K562 (cell line): ENCODE measurements around the gene PCSK5. TPM values are rescaled to one million over a fixed set of nuclear protein-coding genes. Genes with fewer than 3 reads are reported as not detected.

Experiments
- ATAC-seq: fragments of 200-7000 bp; cut with Tn5 transposase; 3 replicates; pipeline ENCODE4 v1.9.1; 2020; ENCODE audit warnings: moderate library complexity
- BruUV-seq: library from RNA; stranded (reverse); fragments of 400-500 nt; replicated peaks from 2 replicates; lab custom pipeline; 2021; lab: Mats Ljungman, UMichigan
- CTCF ChIA-PET: fragments of 300-600 bp; formaldehyde crosslinking; extraction: SDS; loops from one replicate; lab custom pipeline; 2021; ENCODE audit warnings: low intra/inter-chr PET ratio; lab: Yijun Ruan, JAX
- POLR2A ChIA-PET: fragments of 300-600, 350-650 bp; sonication (Branson Sonifier 250); formaldehyde crosslinking; extraction: SDS; loops from one replicate; lab custom pipeline; 2021; ENCODE audit warnings: antibody characterized with exemption, inconsistent platforms; lab: Yijun Ruan, JAX
- DNase-seq, 4 experiments: peaks; one replicate each; pipeline versions ENCODE4 v3.0.0 to v3.0.0-alpha.2; 2011 to 2018; ENCODE audit warnings: low spot score in 3 of 4, mixed read lengths in 3 of 4; ENCODE audit errors: extremely low read depth in 1 of 4
- FAIRE-seq: peaks from 2 replicates; lab custom pipeline; 2011; peaks lifted over from hg19 to GRCh38; lab: Jason Lieb, UNC
- H2AFZ ChIP-seq: 2 replicates; pipeline ENCODE4 v1.6.0; 2011; ENCODE audit warnings: low read depth, low read length, control low read depth, inconsistent platforms
- H3K27ac ChIP-seq: fragments of 200-600 bp; 3 replicates; pipeline ENCODE4 v1.8.0; 2011; ENCODE audit warnings: low read depth, mild to moderate bottlenecking, control low read depth, inconsistent platforms, low read length, moderate library complexity, mixed read lengths; ENCODE audit errors: extremely low read depth
- H3K27me3 ChIP-seq, 2 experiments: fragments of 300-600 bp in 1 of 2; 2 replicates in 1 of 2; 3 replicates in 1 of 2; pipeline versions ENCODE4 v1.6.0 to v1.8.0; 2011; ENCODE audit warnings: inconsistent platforms in 2 of 2, low read length in 2 of 2, mild to moderate bottlenecking in 1 of 2, mixed read lengths in 1 of 2, moderate library complexity in 1 of 2; ENCODE audit not compliant: control insufficient read depth in 2 of 2, insufficient read depth in 2 of 2
- H3K36me3 ChIP-seq: fragments of 300-600 bp; 3 replicates; pipeline ENCODE4 v1.8.0; 2011; ENCODE audit warnings: mild to moderate bottlenecking, low read length, inconsistent platforms; ENCODE audit not compliant: control insufficient read depth, insufficient read depth
- H3K4me1 ChIP-seq, 2 experiments: fragments of 200-600 bp in 1 of 2; replicated peaks in 1 of 2; 2 replicates in 1 of 2; 3 replicates in 1 of 2; pipeline versions ENCODE4 v1.5.1 to v1.8.0; 2011; ENCODE audit warnings: inconsistent platforms in 2 of 2, low read length in 2 of 2, mild to moderate bottlenecking in 1 of 2, mixed read lengths in 1 of 2, moderate library complexity in 1 of 2; ENCODE audit not compliant: control insufficient read depth in 2 of 2, insufficient read depth in 2 of 2
- H3K4me2 ChIP-seq: 2 replicates; pipeline ENCODE4 v1.6.1; 2011; ENCODE audit warnings: low read length, control low read depth, inconsistent platforms, mixed read lengths; ENCODE audit not compliant: insufficient read depth
- H3K4me3 ChIP-seq: fragments of 200-600 bp; sonication (generic), shearing (Covaris generic); 2 replicates; pipeline ENCODE4 v1.5.1; 2016; ENCODE audit warnings: control low read depth, inconsistent platforms
- H3K79me2 ChIP-seq: fragments of 200-600 bp; 3 replicates; pipeline ENCODE4 v1.8.0; 2011; ENCODE audit warnings: low read length, inconsistent platforms; ENCODE audit not compliant: control insufficient read depth, insufficient read depth
- H3K9ac ChIP-seq, 2 experiments: 2 replicates each; pipeline versions ENCODE4 v1.6.0 to v1.6.1; 2011; ENCODE audit warnings: low read depth in 2 of 2, low read length in 2 of 2, control low read depth in 1 of 2, inconsistent platforms in 1 of 2, mild to moderate bottlenecking in 1 of 2, mixed read lengths in 1 of 2; ENCODE audit not compliant: insufficient read depth in 1 of 2
- H3K9me1 ChIP-seq: one replicate; pipeline ENCODE4 v1.6.0; 2011; ENCODE audit warnings: inconsistent platforms, mild to moderate bottlenecking, low read length, moderate library complexity; ENCODE audit not compliant: control insufficient read depth, insufficient read depth
- H3K9me3 ChIP-seq: replicated peaks from 2 replicates; pipeline ENCODE4 v1.5.1; 2011; ENCODE audit warnings: low read depth, low read length, inconsistent platforms; ENCODE audit not compliant: control insufficient read depth, insufficient read depth
- H4K20me1 ChIP-seq: replicated peaks from 2 replicates; pipeline ENCODE4 v1.6.1; 2011; ENCODE audit warnings: low read length, inconsistent platforms, mixed read lengths; ENCODE audit not compliant: control insufficient read depth, insufficient read depth
- ATF2 ChIP-seq: sonication (generic); formaldehyde crosslinking; IDR thresholded peaks from 2 replicates; pipeline ENCODE4 v1.8.1; 2022; ENCODE audit warnings: missing genetic modification reagents
- CAMTA2 ChIP-seq: fragments of 250-450 bp; sonication (Bioruptor Pico); conservative IDR thresholded peaks from 2 replicates; pipeline ENCODE4 v1.5.1; 2022
- CGGBP1 ChIP-seq: fragments of 250-450 bp; sonication (Bioruptor Pico); IDR thresholded peaks from 2 replicates; pipeline ENCODE4 v1.9.0; 2021; ENCODE audit warnings: mild to moderate bottlenecking
- DNMT1 ChIP-seq: fragments of 450-650 bp; IDR thresholded peaks from 2 replicates; pipeline ENCODE4 v1.6.1; 2016; ENCODE audit warnings: antibody characterized with exemption, mild to moderate bottlenecking
- ELK3 ChIP-seq: fragments of 450-650 bp; formaldehyde crosslinking; IDR thresholded peaks from 2 replicates; pipeline ENCODE4 v1.4.0; 2020; ENCODE audit warnings: mild to moderate bottlenecking
- ETS2 ChIP-seq: IDR thresholded peaks from 2 replicates; pipeline ENCODE4 v1.6.1; 2016; ENCODE audit warnings: borderline replicate concordance, missing genetic modification characterization, mild to moderate bottlenecking, moderate library complexity, missing compliant biosample characterization; ENCODE audit not compliant: poor library complexity, severe bottlenecking
- FOSL1 ChIP-seq: fragments of 200-800 bp; sonication (Bioruptor generic); conservative IDR thresholded peaks from 2 replicates; pipeline ENCODE4 v1.6.1; 2016; ENCODE audit warnings: missing genetic modification characterization, missing compliant biosample characterization
- FOXA1 ChIP-seq: fragments of 450-650 bp; IDR thresholded peaks from 2 replicates; pipeline ENCODE4 v1.6.1; 2016; ENCODE audit warnings: mild to moderate bottlenecking, borderline replicate concordance
- HNRNPUL1 ChIP-seq: fragments of 200-400 bp; formaldehyde crosslinking; IDR thresholded peaks from 2 replicates; pipeline ENCODE4 v1.6.1; 2017; ENCODE audit warnings: low read length
- L3MBTL2 ChIP-seq: fragments of 450-650 bp; IDR thresholded peaks from 2 replicates; pipeline ENCODE4 v1.6.1; 2016; ENCODE audit warnings: mild to moderate bottlenecking, moderate library complexity
- RAD51 ChIP-seq: fragments of 450-650 bp; IDR thresholded peaks from 2 replicates; pipeline ENCODE4 v1.7.1; 2016; ENCODE audit warnings: low read depth, mild to moderate bottlenecking, borderline replicate concordance
- SNIP1 ChIP-seq: fragments of 450-650 bp; IDR thresholded peaks from 2 replicates; pipeline ENCODE4 v1.7.1; 2017; ENCODE audit warnings: low read depth, mild to moderate bottlenecking
- TFAM ChIP-seq: fragments of 250-450 bp; sonication (Bioruptor Pico); conservative IDR thresholded peaks from 2 replicates; pipeline ENCODE4 v1.5.0; 2021; ENCODE audit warnings: mild to moderate bottlenecking, moderate library complexity
- XRCC4 ChIP-seq: IDR thresholded peaks from one replicate; pipeline ENCODE4 v1.6.1; 2011; ENCODE audit not compliant: insufficient read depth, insufficient read length; ENCODE audit errors: extremely low read depth
- ZBTB26 ChIP-seq: fragments of 450-650 bp; formaldehyde crosslinking; IDR thresholded peaks from 2 replicates; pipeline ENCODE4 v1.4.0; 2022; ENCODE audit warnings: missing genetic modification characterization
- ZNF77 ChIP-seq: fragments of 250-450 bp; sonication (Bioruptor Pico); IDR thresholded peaks from 2 replicates; pipeline ENCODE4 v1.5.0; 2020
- WGBS: fragments of 100-300 bp; shearing (Covaris generic); methylation state at CpG from one replicate; pipeline ENCODE4 v1.1.6; 2016; ENCODE audit warnings: low coverage, mixed read lengths; ENCODE audit not compliant: insufficient coverage; ENCODE audit errors: missing lambda C conversion rate; 5-methylcytosine and 5-hydroxymethylcytosine counted together
- in situ Hi-C: fragments of 300-500 bp; cut with MboI; formaldehyde crosslinking; loops from 4 replicates; pipeline ENCODE4 v1.15.0; 2018; ENCODE audit warnings: inconsistent platforms, mixed read lengths
- intact Hi-C: fragments of 100-400 bp; cut with micrococcal nuclease; formaldehyde crosslinking; loops from 2 replicates; pipeline ENCODE4 v1.14.2; 2022
- polyA plus RNA-seq, 8 experiments: library from polyadenylated mRNA; depleted of rRNA in 4 of 8; stranded (reverse) in 5 of 8; unstranded in 3 of 8; fragments of >200 nt; fragmentation: Nextera tagmentation in 2 of 8; fragmentation: Illumina TruSeq in 1 of 8; extraction: Ambion mirVana in 2 of 8; extraction: Trizol in 1 of 8; gene quantifications; 2 replicates each; pipeline versions ENCODE4 v1.2.1 to v1.2.3, GENCODE V29; 2011 to 2014; ENCODE audit warnings: inconsistent platforms in 1 of 8, missing spikeins in 1 of 8
- total RNA-seq, 7 experiments: library from RNA; depleted of rRNA in 6 of 7; stranded (reverse); fragments of >200 nt in 6 of 7; fragmentation: Illumina TruSeq in 2 of 7; extraction: Trizol in 2 of 7; gene quantifications; 2 replicates each; pipeline versions ENCODE4 v1.2.1 to v1.2.3, GENCODE V29; 2011 to 2021; ENCODE audit warnings: low replicate concordance in 1 of 7

Gene PCSK5
- total and polyA plus RNA-seq, 9 of the 15 experiments (the other 6 are each of a cell fraction or from before 2014, with no cell fraction given) = not detected

- POLR2A ChIA-PET = no interaction called here
Measured at GRCh38 chr9:76342858-76343257, 452.4 kb downstream of the PCSK5 start.

More at GRCh38 chr9:76342858-76343257, 452.4 kb downstream of the PCSK5 start:
- no peaks in the 10 kb centered on the region for H4K20me1 ChIP-seq
- ATAC-seq (no peak), FAIRE-seq (no peak), DNase-seq (no peak)
- no peaks in the 10 kb centered on the region for H3K4me1 ChIP-seq
- H3K27ac ChIP-seq = no peak overlapping the region
- no peaks in the 10 kb centered on the region for H3K79me2 ChIP-seq
- BruUV-seq = no TSS peak
- H3K36me3 ChIP-seq = no peaks in the 10 kb centered on the region
- no peak overlapping the region for H3K4me3 ChIP-seq
- no peak for TF ChIP-seq L3MBTL2
- TF ChIP-seq ETS2 = no peak
- no peak for TF ChIP-seq HNRNPUL1
- no peak for TF ChIP-seq FOXA1
- TF ChIP-seq SNIP1 = no peak
- TF ChIP-seq ZNF77 = no peak
- no peak for TF ChIP-seq RAD51
- TF ChIP-seq CAMTA2 (CRISPR knock-in tag) = no peak
- TF ChIP-seq DNMT1 = no peak
- no peak for TF ChIP-seq ATF2 (CRISPR knock-in tag)
- TF ChIP-seq CGGBP1 = no peak
- no peak for TF ChIP-seq XRCC4
- TF ChIP-seq FOSL1 (tag) = no peak
- no peak for TF ChIP-seq TFAM (CRISPR knock-in tag)
- no peak for TF ChIP-seq ELK3 (CRISPR knock-in tag)
- TF ChIP-seq ZBTB26 (CRISPR knock-in tag) = no peak
- in situ Hi-C loops (no loop called here), intact Hi-C loops (no loop called here)
- no peaks in the 10 kb centered on the region for H3K9me3 ChIP-seq
- CTCF ChIA-PET = no interaction called here
- no CpG with 5 or more reads among the region's 2 CpGs for whole genome bisulfite sequencing
- no peak overlapping the region for H3K4me2 ChIP-seq
- no peaks in the 10 kb centered on the region for H3K9me1 ChIP-seq
- H3K9ac ChIP-seq = no peak overlapping the region
- no peak overlapping the region for H2AFZ ChIP-seq
- no peaks in the 10 kb centered on the region; a peak in 2 of 5 replicates for H3K27me3 ChIP-seq
